Amygdala (tissue), 56 donors: ENCODE results near the gene CDC25B.

Source experiments
- DNase-seq, 56 donors: peaks; one replicate each; lab custom pipeline; 2025; lab: John Stamatoyannopoulos, UW

The CDC25B gene

DNA sequence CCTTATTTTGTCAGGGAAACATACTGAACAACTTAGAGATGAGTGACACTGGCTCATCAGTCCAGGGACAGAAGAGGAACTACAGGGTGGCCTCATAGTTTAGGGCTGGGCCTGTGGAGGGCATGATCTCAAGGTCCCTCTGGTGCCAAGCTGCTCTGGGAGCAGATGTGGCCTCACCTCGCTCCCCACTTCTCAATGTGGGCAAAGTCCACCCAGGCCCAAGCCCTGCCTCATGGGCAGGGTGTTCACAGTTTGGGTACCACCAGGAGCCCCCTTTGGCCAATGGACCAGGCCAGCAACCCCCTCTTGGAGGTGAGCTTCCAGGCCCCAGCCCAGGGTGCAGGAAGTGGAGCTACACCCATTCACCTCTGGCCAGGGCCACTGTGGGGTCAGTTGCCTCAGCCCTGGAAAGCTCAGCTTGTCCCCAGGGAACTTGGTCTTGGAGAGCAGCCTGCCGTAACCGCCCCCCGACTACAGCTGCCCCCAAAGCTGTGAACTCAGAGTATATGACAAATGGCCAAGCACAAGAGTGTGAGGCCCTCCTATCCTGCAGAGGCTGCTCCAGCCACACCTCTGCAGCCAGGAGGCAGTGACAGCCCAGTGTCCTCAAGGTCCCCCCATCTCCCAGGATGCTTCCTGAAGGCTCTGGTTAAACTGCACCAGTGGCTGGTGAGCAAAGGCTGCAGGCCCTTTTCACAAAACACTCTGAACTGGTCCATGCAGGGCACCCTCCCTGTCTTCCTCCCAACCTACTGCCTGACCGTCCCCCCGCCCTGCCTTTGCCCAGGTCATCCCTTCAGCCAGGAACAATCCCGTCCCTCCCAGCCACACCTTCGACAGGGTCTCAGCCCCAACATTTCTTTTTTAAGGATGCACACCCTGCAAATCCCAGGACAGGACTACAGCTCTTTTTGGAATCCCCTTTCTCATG lies 32.2 kb upstream of the CDC25B start:
- no peak for DNase-seq

GRCh38 chr20:3764659-3765058 lies 31.5 kb upstream of the CDC25B start:
- no peak for DNase-seq

- DNase-seq: peak in 1 of 56 donors; percentile 27
Measured at GRCh38 chr20:3765171-3765882, 30.8 kb upstream of the CDC25B start.

GRCh38 chr20:3766422-3767109 lies 29.5 kb upstream of the CDC25B start:
- no peak for DNase-seq

DNA sequence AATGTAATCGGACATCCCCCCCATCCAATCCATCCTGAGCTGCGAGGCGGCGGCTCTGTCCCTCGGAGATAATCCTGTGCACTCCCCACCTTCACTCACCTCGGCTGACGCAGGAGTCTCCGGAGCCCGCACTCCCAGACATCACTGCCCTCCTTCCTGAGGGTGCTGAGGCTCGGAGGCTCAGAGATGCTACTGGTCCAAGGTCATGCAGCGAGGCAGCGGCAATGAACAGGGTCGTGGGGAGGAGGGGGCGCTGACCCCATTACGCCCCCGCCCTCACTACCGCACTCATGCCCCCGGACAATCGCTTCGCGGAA lies 29.0 kb upstream of the CDC25B start:
- DNase-seq: no peak

- peak; percentile 64 to 100 (median 97) for DNase-seq
Measured at GRCh38 chr20:3767427-3768341, 28.4 kb upstream of the CDC25B start, which contains the start of gene ADISSP. Gene ADISSP (minus strand): TSS chr20:3767753. CDS start chr20:3760100, 7,653 bp downstream.

DNA sequence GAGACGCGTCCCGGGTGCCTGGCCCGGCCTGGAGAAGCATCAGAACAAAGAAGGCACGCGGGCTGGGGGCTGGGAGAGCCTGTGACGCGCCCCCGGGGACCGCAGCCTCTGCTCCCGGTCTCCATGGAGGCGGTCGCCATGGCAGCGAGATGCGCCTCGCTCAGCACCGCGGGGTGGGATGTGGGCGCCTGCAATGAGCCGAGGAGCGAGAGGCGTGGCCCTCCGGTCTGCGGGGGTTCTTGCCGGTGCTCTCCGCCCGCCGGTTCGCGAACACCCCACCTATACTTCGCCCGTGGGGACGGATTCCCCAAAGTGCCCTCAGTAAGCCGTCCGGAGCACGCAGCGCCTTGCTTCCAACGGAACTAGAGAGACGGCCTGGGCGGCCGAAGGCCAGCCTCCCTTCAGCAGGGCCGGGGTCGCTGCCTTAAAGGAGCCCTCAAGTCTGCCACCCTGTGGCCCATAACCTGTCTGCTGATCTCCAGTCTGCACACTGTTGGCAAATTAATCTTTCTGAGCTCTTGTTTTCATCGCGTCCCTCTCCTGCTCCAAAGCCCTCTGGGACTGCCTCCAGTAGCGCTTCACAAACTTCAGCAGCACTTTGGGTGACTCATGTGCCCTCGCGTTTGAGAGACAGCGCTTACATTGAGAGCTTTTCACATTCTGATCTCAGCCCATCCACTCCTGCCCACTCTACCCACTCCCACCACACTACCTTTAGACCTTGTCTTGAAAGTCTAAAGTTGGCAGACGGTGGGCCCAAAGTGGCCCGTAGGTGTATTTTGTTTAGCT lies 27.6 kb upstream of the CDC25B start:
- peak in 46 of 56 donors; percentile 29 to 84 (median 70) for DNase-seq

DNA sequence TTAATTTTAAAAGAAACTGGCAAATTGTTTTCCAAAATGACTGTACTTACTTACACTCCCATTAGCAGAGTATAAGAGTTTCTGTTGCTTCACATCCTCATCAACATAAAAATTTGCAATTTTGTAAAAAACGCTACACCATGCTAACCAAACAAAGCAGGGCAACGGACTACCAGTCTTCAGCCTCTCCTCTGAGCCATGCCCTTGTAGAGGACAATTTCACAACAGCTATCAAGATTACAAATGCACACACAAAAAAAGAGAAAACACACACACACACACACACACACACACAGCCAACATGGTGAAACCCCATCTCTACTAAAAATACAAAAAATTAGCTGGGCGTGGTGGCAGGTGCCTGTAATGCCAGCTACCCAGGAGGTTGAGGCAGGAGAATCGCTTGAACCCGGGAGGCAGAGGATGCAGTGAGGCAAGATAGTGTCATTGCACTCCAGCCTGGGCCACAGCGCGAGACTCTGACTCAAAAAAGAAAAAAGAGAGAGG lies 24.5 kb upstream of the CDC25B start:
- no peak for DNase-seq

GRCh38 chr20:3775457-3776108 lies 20.5 kb upstream of the CDC25B start:
- DNase-seq: no peak

DNA sequence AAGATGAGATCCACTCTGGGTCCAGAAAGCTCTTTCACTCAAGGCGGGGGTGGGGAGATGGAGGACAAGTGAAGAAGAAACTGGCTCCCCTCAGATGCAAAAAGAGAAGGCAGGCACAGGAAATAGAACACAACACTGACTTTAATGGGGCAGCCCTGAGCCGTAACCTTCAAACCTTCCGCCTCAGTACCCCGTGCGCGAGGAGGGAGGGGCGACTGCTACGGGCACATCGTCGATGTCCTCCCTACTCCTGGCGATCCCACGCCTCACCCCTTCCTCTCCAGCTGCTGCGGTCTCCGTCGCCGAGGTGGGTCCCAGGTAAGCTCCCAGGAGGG lies 18.8 kb upstream of the CDC25B start:
- DNase-seq: no peak

- DNase-seq: peak in 8 of 56 donors; percentile 15 to 58 (median 30)
Measured at GRCh38 chr20:3777716-3778629, 18.1 kb upstream of the CDC25B start.

- peak in 3 of 56 donors; percentile 16 to 30 (median 28) for DNase-seq
Measured at GRCh38 chr20:3778976-3779375, 17.1 kb upstream of the CDC25B start.

DNA sequence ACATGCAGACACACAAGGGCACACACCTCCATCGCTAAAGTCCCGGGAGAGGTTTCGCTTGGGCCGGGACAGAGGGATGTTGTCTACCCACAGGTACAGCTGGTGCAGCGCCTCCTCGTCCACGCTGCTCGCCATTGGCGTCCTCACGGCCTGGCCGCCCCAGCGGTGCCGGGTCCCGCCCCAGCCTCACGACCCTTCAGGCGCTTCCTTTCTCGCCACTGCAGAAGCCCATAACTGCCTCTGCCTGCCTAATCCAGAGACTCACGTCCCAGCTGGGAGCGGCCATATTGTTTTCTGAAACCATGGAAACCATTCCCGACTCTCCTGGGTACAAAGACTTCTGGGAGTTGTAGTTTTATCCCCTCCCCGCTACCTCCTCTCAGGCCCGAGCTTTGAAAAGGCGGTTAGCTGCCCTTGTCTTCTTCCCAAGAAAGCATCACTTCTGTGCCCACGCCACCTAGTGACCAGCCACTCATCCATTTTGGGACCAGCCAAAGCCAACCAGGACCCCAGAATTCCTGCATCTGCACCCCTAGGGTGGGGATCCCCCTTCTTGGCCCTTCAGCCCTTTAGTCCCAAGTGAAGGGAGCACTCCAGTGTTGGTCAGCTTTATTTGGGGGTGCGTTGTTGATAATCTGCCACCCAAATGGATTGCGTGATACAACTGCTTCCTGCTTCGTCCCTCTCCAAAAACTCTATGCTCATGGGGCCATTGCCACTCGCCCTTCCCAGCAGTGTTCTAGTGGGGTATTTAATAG lies 14.8 kb upstream of the CDC25B start, which contains the start of gene SPEF1:
Gene SPEF1 (minus strand): TSS at position 296 of the 758 bp plus-strand sequence. CDS start 161 bp downstream, at position 135.
- peak in 52 of 56 donors; percentile 27 to 90 (median 68) for DNase-seq

DNA sequence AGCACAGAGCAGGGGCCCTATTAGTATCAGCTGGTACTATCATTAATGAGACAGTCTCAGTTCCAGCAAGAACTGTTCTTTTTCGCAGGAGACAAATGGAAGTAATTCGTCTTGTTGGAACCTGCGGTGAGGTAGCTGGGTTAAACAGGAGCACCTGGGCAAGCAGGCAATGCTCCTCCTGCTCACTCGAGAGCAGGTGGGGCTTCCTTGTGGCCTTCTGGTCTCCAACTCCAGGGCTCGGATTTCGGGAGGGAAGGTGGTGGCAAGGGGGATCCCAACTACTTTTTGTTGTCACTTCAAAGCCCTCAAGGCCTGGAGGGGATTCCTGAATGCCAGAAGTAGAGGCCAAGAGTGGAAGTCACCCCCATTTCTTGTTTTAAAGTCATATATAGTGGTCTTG lies 13.5 kb upstream of the CDC25B start:
- DNase-seq: no peak

GRCh38 chr20:3783068-3783489 lies 13.0 kb upstream of the CDC25B start:
- DNase-seq: no peak

DNA sequence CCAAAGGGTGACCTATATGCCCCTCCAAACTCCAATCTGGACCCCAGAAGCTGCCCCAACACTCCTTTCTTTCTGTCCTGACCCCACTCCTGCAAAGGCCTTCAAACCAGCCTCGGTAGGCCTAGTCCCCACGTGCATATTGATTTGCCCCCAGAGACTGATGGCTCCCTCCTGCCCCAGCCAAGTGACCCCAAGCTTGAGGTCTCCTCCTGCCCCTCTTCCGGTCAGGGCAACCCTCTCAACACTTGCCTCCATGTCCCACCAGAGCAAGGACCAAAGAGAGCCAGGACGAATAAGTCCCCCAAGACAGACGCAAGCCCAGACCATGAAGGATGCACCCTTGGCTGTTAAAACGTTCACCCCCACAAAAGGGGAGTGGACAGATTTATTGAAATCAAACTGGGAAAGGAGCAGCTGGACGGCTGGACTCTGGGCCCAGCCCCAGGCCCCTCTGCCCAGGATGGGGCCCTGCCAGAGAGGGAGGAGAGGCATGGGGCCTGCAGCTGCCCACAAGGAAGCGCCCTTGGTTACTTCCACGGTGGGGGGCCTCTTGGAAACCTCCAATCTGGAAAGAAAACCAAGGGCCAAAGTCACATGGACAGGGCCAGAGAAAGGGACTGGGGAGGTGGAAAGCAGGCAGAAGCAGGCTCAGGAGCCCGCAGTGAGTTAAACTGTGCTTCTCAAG lies 12.5 kb upstream of the CDC25B start:
- no peak for DNase-seq
